ENCODE data around the gene RB1. TPM values are rescaled to one million over a fixed set of nuclear protein-coding genes. Genes with fewer than 3 reads are reported as not detected.

RB1 gene
- polyA plus RNA-seq, 2 of the 4 experiments (the other 2 are of a cell fraction), result 17.7 to 22.2 TPM

GRCh38 chr13:48515732-48516131 is 212.2 kb downstream of the RB1 start:
- POLR2A ChIA-PET, result interaction anchor here (0.8 kb wide), 1 partner anchor 17 kb away, joined by 3 read pairs; no protein-coding TSS in a partner anchor
- 90% methylated on average over 6 of the region's 6 CpGs for WGBS (ENCODE audit: missing lambda C conversion rate)
- DNase-seq (ENCODE audit: low read depth in 1 of 2, low spot score in 1 of 2) (no peak), FAIRE-seq (no peak), ATAC-seq (no peak)
- CTCF ChIA-PET, result no interaction called here
- H3K4me3 ChIP-seq, result no peak overlapping the region
- no peaks in the 10 kb centered on the region for H3K9me3 ChIP-seq
- no peaks in the 10 kb centered on the region for H3K4me1 ChIP-seq
- H3K27ac ChIP-seq, result no peak overlapping the region
- no peak for TF ChIP-seq ZSCAN20 (CRISPR knock-in tag; IDR thresholded peaks at IDR 0.05)
- no peak for TF ChIP-seq FOSB (CRISPR knock-in tag; IDR thresholded peaks at IDR 0.05)
- no peak for TF ChIP-seq HDAC2 (IDR thresholded peaks at IDR 0.05)
- no peak for TF ChIP-seq HOXB5 (CRISPR knock-in tag; IDR thresholded peaks at IDR 0.05)
- TF ChIP-seq ZNF302 (CRISPR knock-in tag; IDR thresholded peaks at IDR 0.05), result no peak
- TF ChIP-seq CHD2 (IDR thresholded peaks at IDR 0.05; ENCODE audit: low read length, partially characterized antibody), result no peak
- TF ChIP-seq ELK1 (IDR thresholded peaks at IDR 0.05; ENCODE audit: low read depth, low read length), result no peak
- no peak for TF ChIP-seq JUNB (IDR thresholded peaks at IDR 0.05)
- no peak for TF ChIP-seq ZC3H11A (IDR thresholded peaks at IDR 0.05)
- TF ChIP-seq NPAS2 (CRISPR knock-in tag; IDR thresholded peaks at IDR 0.05; ENCODE audit: borderline replicate concordance), result no peak
- no peak for TF ChIP-seq ATOH8 (CRISPR knock-in tag; IDR thresholded peaks at IDR 0.05; ENCODE audit: low read depth)
- no peak for TF ChIP-seq MYC (IDR thresholded peaks at IDR 0.05; ENCODE audit: borderline replicate concordance, low read length)
- no peak for TF ChIP-seq MAFK (IDR thresholded peaks at IDR 0.05; ENCODE audit: partially characterized antibody)
- no peak for TF ChIP-seq SMC3 (IDR thresholded peaks at IDR 0.05)
- no peak overlapping the region for H3K4me2 ChIP-seq

GRCh38 chr13:48518083-48518482 is 214.5 kb downstream of the RB1 start:
- ATAC-seq, result no peak
- CTCF ChIA-PET, result no interaction called here
- Histone ChIP-seq H3K4me3 (no peak overlapping the region), H3K27ac (no peak overlapping the region), H3K4me2 (no peak overlapping the region), H3K4me1 (no peaks in the 10 kb centered on the region), H3K9me3 (no peaks in the 10 kb centered on the region)
- no peak for DNase-seq (ENCODE audit: low read depth in 1 of 2, low spot score in 1 of 2)
- POLR2A ChIA-PET, result interaction anchor here (1.0 kb wide), 1 partner anchor 15 kb away, joined by 3 read pairs; the partner anchor contains the start of gene RCBTB2
- TF ChIP-seq HDAC2 (IDR thresholded peaks at IDR 0.05) (no peak), EP300 (IDR thresholded peaks at IDR 0.05) (no peak), POLR2AphosphoS2 (conservative IDR thresholded peaks at IDR 0.05; ENCODE audit: low read length) (no peak), NR3C1 (IDR thresholded peaks at IDR 0.05) (no peak), CTCF (IDR thresholded peaks at IDR 0.05) (no peak), PBX3 (IDR thresholded peaks at IDR 0.05) (no peak), E2F6 (IDR thresholded peaks at IDR 0.05; ENCODE audit: borderline replicate concordance, low read depth) (no peak), BCL3 (IDR thresholded peaks at IDR 0.05) (no peak), SMC3 (IDR thresholded peaks at IDR 0.05) (no peak), MAFK (IDR thresholded peaks at IDR 0.05; ENCODE audit: partially characterized antibody) (no peak), ZFP36 (IDR thresholded peaks at IDR 0.05; ENCODE audit: borderline replicate concordance, partially characterized antibody) (no peak), RCOR1 (IDR thresholded peaks at IDR 0.05; ENCODE audit: low read depth, low read length) (no peak), FOXS1 (CRISPR knock-in tag; IDR thresholded peaks at IDR 0.05) (no peak), TP53 (CRISPR knock-in tag; IDR thresholded peaks at IDR 0.05) (no peak), CBX2 (IDR thresholded peaks at IDR 0.05; ENCODE audit: borderline replicate concordance, low read depth) (no peak), PHF8 (IDR thresholded peaks at IDR 0.05; ENCODE audit: borderline replicate concordance, low read depth) (no peak), ZNF302 (CRISPR knock-in tag; IDR thresholded peaks at IDR 0.05) (no peak), ZSCAN20 (CRISPR knock-in tag; IDR thresholded peaks at IDR 0.05) (no peak), CHD4 (IDR thresholded peaks at IDR 0.05; ENCODE audit: borderline replicate concordance) (no peak)
- no peak for FAIRE-seq
- 77% methylated on average over 1 of the region's 1 CpG for WGBS (ENCODE audit: missing lambda C conversion rate)

Data from A549 (cell line).